Measurements from ENCODE around the gene ARHGAP24.

DNA sequence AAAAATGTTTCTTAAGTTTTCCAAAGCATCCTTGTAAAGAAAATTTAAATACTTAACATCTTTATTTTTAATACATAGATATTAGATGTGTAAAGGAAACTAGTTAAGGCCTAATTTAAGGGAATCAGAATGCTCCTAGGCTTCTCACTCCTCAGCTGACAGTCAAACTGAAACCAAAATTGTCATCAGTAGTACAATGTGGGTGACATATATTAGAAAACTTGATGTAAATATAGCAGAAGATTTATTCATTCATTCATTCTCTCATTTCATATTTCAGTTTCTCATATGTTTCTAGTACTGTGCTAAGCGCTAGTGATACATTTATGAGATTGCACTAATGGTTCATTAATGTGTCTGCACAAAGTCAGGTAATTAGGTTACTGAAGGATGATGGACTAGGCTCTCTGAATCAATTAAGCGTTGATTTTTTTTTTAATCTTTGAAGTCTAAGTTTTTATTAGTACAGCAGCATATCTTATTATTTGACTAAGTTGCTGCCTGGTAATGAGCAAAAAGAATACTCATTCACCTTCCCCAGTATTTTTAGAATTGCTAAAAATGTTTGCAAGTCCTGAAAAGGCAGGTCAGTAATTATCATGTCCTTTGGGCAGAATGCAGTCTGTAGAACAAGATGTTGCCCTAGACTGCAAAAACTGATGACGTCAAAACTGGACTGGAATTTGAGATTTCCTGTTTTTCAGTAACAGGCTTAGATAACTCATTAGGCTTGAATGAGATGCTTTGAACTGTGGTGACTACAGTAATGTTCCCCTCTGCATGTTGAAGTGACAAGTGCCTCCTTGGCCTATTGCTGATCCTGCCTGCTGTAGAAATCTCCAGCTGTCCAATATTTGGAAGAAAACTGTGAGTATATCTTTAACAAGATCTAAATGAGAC lies 128.7 kb downstream of the ARHGAP24 start:
- TF ChIP-seq ESRRA (CRISPR knock-in tag; IDR thresholded peaks at IDR 0.05; ENCODE audit: borderline replicate concordance), result no peak
- TF ChIP-seq, protein P1, sequence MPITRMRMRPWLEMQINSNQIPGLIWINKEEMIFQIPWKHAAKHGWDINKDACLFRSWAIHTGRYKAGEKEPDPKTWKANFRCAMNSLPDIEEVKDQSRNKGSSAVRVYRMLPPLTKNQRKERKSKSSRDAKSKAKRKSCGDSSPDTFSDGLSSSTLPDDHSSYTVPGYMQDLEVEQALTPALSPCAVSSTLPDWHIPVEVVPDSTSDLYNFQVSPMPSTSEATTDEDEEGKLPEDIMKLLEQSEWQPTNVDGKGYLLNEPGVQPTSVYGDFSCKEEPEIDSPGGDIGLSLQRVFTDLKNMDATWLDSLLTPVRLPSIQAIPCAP (CRISPR knock-in tag; IDR thresholded peaks at IDR 0.05), result no peak
- TF ChIP-seq, protein P2, sequence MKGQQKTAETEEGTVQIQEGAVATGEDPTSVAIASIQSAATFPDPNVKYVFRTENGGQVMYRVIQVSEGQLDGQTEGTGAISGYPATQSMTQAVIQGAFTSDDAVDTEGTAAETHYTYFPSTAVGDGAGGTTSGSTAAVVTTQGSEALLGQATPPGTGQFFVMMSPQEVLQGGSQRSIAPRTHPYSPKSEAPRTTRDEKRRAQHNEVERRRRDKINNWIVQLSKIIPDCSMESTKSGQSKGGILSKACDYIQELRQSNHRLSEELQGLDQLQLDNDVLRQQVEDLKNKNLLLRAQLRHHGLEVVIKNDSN (CRISPR knock-in tag; IDR thresholded peaks at IDR 0.05), result no peak
- TF ChIP-seq ZNF138 (CRISPR knock-in tag; conservative IDR thresholded peaks at IDR 0.05), result no peak
- TF ChIP-seq, protein P3, sequence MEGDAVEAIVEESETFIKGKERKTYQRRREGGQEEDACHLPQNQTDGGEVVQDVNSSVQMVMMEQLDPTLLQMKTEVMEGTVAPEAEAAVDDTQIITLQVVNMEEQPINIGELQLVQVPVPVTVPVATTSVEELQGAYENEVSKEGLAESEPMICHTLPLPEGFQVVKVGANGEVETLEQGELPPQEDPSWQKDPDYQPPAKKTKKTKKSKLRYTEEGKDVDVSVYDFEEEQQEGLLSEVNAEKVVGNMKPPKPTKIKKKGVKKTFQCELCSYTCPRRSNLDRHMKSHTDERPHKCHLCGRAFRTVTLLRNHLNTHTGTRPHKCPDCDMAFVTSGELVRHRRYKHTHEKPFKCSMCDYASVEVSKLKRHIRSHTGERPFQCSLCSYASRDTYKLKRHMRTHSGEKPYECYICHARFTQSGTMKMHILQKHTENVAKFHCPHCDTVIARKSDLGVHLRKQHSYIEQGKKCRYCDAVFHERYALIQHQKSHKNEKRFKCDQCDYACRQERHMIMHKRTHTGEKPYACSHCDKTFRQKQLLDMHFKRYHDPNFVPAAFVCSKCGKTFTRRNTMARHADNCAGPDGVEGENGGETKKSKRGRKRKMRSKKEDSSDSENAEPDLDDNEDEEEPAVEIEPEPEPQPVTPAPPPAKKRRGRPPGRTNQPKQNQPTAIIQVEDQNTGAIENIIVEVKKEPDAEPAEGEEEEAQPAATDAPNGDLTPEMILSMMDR (IDR thresholded peaks at IDR 0.05), result no peak
- TF ChIP-seq TEAD4 (CRISPR knock-in tag; IDR thresholded peaks at IDR 0.05), result no peak
- TF ChIP-seq CREM (CRISPR knock-in tag; IDR thresholded peaks at IDR 0.05), result no peak
- TF ChIP-seq, protein P4, sequence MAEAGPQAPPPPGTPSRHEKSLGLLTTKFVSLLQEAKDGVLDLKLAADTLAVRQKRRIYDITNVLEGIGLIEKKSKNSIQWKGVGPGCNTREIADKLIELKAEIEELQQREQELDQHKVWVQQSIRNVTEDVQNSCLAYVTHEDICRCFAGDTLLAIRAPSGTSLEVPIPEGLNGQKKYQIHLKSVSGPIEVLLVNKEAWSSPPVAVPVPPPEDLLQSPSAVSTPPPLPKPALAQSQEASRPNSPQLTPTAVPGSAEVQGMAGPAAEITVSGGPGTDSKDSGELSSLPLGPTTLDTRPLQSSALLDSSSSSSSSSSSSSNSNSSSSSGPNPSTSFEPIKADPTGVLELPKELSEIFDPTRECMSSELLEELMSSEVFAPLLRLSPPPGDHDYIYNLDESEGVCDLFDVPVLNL (CRISPR knock-in tag; IDR thresholded peaks at IDR 0.05; ENCODE audit: borderline replicate concordance, low read depth), result no peak
